H1 (cell line): Measurements from ENCODE around the gene DLG5.

Source experiments
- CTCF ChIP-seq, 3 experiments: IDR thresholded peaks; 1 replicate in 2 of 3; 2 replicates in 1 of 3; pipeline versions ENCODE4 v1.5.1 to v1.6.1; 2011; ENCODE audit warnings: low read length in 3 of 3, mild to moderate bottlenecking in 3 of 3, inconsistent platforms in 2 of 3, low read depth in 1 of 3, moderate library complexity in 1 of 3; ENCODE audit not compliant: insufficient read depth in 1 of 3; ENCODE audit errors: control extremely low read depth in 1 of 3
- GTF2F1 ChIP-seq: IDR thresholded peaks from 2 replicates; pipeline ENCODE4 v1.6.1; 2012; ENCODE audit warnings: low read depth, low read length, improper control_type of control experiment, borderline replicate concordance
- HDAC2 ChIP-seq, 2 experiments: fragments of 300-600 bp in 1 of 2; sonication (generic) in 1 of 2; IDR thresholded peaks; 2 replicates each; pipeline ENCODE4 v1.6.1; 2011 to 2012; ENCODE audit warnings: low read depth in 2 of 2, low read length in 2 of 2, mild to moderate bottlenecking in 2 of 2, moderate library complexity in 2 of 2, borderline replicate concordance in 1 of 2, inconsistent platforms in 1 of 2
- MAFK ChIP-seq: IDR thresholded peaks from 2 replicates; pipeline ENCODE4 v1.6.1; 2012; ENCODE audit warnings: low read depth, mild to moderate bottlenecking, improper control_type of control experiment, low read length
- NRF1 ChIP-seq: IDR thresholded peaks from 2 replicates; pipeline ENCODE4 v1.6.1; 2011; ENCODE audit warnings: mild to moderate bottlenecking, low read depth, low read length, improper control_type of control experiment
- POLR2A ChIP-seq, 2 experiments: IDR thresholded peaks; 1 replicate in 1 of 2; 2 replicates in 1 of 2; pipeline ENCODE4 v1.6.1; 2011; ENCODE audit warnings: low read depth in 2 of 2, low read length in 2 of 2, mild to moderate bottlenecking in 2 of 2; ENCODE audit errors: control extremely low read depth in 1 of 2
- POLR2AphosphoS5 ChIP-seq: IDR thresholded peaks from 2 replicates; pipeline ENCODE4 v1.6.1; 2011; ENCODE audit warnings: low read depth, low read length
- RFX5 ChIP-seq: IDR thresholded peaks from 2 replicates; pipeline ENCODE4 v1.6.1; 2011; ENCODE audit warnings: low read depth, low read length, improper control_type of control experiment, borderline replicate concordance
- TBP ChIP-seq: IDR thresholded peaks from 2 replicates; pipeline ENCODE4 v1.6.1; 2011; ENCODE audit warnings: low read depth, low read length, improper control_type of control experiment
- TEAD4 ChIP-seq: IDR thresholded peaks from 2 replicates; pipeline ENCODE4 v1.6.1; 2012; ENCODE audit warnings: low read depth, low read length, inconsistent platforms, mixed read lengths

- TF ChIP-seq CTCF (IDR thresholded peaks at IDR 0.05; ENCODE audit: control extremely low read depth in 1 of 3, insufficient read depth in 1 of 3, low read depth in 1 of 3, low read length in 3 of 3) (no peak), GTF2F1 (no peak), NRF1 (no peak), TBP (no peak), HDAC2 (IDR thresholded peaks at IDR 0.05; ENCODE audit: borderline replicate concordance in 1 of 2, low read depth in 2 of 2, low read length in 2 of 2) (no peak), MAFK (no peak), POLR2AphosphoS5 (no peak), RFX5 (no peak), POLR2A (IDR thresholded peaks at IDR 0.05; ENCODE audit: control extremely low read depth in 1 of 2, low read depth in 2 of 2, low read length in 2 of 2) (no peak), TEAD4 (no peak)
Observed at GRCh38 chr10:77795426-77796055, 131.0 kb downstream of the DLG5 start.
